OCI-LY1 (cell line): ENCODE measurements around the gene OLFM1.
"Not testable (repeated sequence)": the region's sequence is repeated elsewhere in the genome, so short reads cannot be mapped to it uniquely, and the experiment has no call there.

Experiments
- H2AFZ ChIP-seq: fragments of 200-600 bp; sonication (generic), shearing (Covaris generic); 2 replicates; pipeline ENCODE4 v1.6.0; 2014; ENCODE audit warnings: antibody characterized with exemption, mild to moderate bottlenecking, low read length
- H3F3A ChIP-seq: fragments of 200-600 bp; sonication (generic), shearing (Covaris generic); 2 replicates; pipeline ENCODE4 v1.6.0; 2014; ENCODE audit warnings: mild to moderate bottlenecking, antibody characterized with exemption, low read length, moderate library complexity; ENCODE audit not compliant: insufficient read depth
- H3K27ac ChIP-seq: fragments of 200-600 bp; sonication (generic); 2 replicates; pipeline ENCODE4 v1.5.1; 2014; ENCODE audit warnings: low read length, mixed run types, mild to moderate bottlenecking, low read depth; ENCODE audit not compliant: poor library complexity, severe bottlenecking
- H3K27me3 ChIP-seq: fragments of 200-600 bp; sonication (generic); 2 replicates; pipeline ENCODE4 v1.6.0; 2014; ENCODE audit warnings: antibody characterized with exemption, mild to moderate bottlenecking, low read length, moderate library complexity; ENCODE audit not compliant: insufficient read depth
- H3K36me3 ChIP-seq: fragments of 200-600 bp; sonication (generic); 2 replicates; pipeline ENCODE4 v1.6.1; 2014; ENCODE audit warnings: mild to moderate bottlenecking, antibody characterized with exemption, low read length, moderate library complexity, mixed read lengths; ENCODE audit not compliant: insufficient read depth
- H3K4me1 ChIP-seq: fragments of 200-600 bp; sonication (generic); 2 replicates; pipeline ENCODE4 v1.5.1; 2014; ENCODE audit warnings: mild to moderate bottlenecking, low read length, moderate library complexity; ENCODE audit not compliant: insufficient read depth, severe bottlenecking
- H3K4me2 ChIP-seq: fragments of 200-600 bp; sonication (generic), shearing (Covaris generic); 2 replicates; pipeline ENCODE4 v1.6.1; 2014; ENCODE audit warnings: low read length
- H3K4me3 ChIP-seq: fragments of 200-600 bp; sonication (generic); 2 replicates; pipeline ENCODE4 v1.5.1; 2014; ENCODE audit warnings: low read length, low read depth, mild to moderate bottlenecking, mixed read lengths; ENCODE audit not compliant: poor library complexity, severe bottlenecking
- H3K79me2 ChIP-seq: fragments of 200-600 bp; shearing (Covaris generic); 2 replicates; pipeline ENCODE4 v1.6.1; 2016; ENCODE audit warnings: mixed run types, low read length, mixed read lengths; ENCODE audit not compliant: insufficient read depth
- H3K9ac ChIP-seq: fragments of 200-600 bp; sonication (generic), shearing (Covaris generic); 2 replicates; pipeline ENCODE4 v1.6.1; 2014; ENCODE audit warnings: mild to moderate bottlenecking, low read length, mixed read lengths
- H3K9me2 ChIP-seq: fragments of 200-600 bp; sonication (generic), shearing (Covaris generic); 2 replicates; pipeline ENCODE4 v1.6.1; 2014; ENCODE audit warnings: low read depth, mild to moderate bottlenecking, low read length, mixed read lengths
- H3K9me3 ChIP-seq: fragments of 200-600 bp; shearing (Covaris generic); 2 replicates; pipeline ENCODE4 v1.6.1; 2014; ENCODE audit warnings: low read length, mixed read lengths
- H4K20me1 ChIP-seq: fragments of 200-600 bp; sonication (generic), shearing (Covaris generic); 2 replicates; pipeline ENCODE4 v1.6.0; 2016; ENCODE audit warnings: mild to moderate bottlenecking, low read length; ENCODE audit not compliant: insufficient read depth
- EZH2 ChIP-seq: fragments of 200-600 bp; sonication (generic), shearing (Covaris generic); IDR thresholded peaks from 2 replicates; pipeline ENCODE4 v1.8.0; 2017; ENCODE audit warnings: borderline replicate concordance, mixed run types, mild to moderate bottlenecking, antibody characterized with exemption, low read length, moderate library complexity, mixed read lengths
- TF ChIP-seq, protein P1 (sequence below): fragments of 200-600 bp; sonication (generic), shearing (Covaris generic); IDR thresholded peaks from 2 replicates; pipeline ENCODE4 v1.5.1; 2017; ENCODE audit warnings: mild to moderate bottlenecking, antibody characterized with exemption, low read length, moderate library complexity, mixed read lengths

OLFM1 gene

GRCh38 chr9:135158564-135158937, 71.1 kb downstream of the OLFM1 start:
- TF ChIP-seq, protein P1, sequence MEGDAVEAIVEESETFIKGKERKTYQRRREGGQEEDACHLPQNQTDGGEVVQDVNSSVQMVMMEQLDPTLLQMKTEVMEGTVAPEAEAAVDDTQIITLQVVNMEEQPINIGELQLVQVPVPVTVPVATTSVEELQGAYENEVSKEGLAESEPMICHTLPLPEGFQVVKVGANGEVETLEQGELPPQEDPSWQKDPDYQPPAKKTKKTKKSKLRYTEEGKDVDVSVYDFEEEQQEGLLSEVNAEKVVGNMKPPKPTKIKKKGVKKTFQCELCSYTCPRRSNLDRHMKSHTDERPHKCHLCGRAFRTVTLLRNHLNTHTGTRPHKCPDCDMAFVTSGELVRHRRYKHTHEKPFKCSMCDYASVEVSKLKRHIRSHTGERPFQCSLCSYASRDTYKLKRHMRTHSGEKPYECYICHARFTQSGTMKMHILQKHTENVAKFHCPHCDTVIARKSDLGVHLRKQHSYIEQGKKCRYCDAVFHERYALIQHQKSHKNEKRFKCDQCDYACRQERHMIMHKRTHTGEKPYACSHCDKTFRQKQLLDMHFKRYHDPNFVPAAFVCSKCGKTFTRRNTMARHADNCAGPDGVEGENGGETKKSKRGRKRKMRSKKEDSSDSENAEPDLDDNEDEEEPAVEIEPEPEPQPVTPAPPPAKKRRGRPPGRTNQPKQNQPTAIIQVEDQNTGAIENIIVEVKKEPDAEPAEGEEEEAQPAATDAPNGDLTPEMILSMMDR: no peak
- no peak for TF ChIP-seq EZH2
- Histone ChIP-seq H3K9me3 (no peaks in the 10 kb centered on the region), H4K20me1 (no peaks in the 10 kb centered on the region), H3K79me2 (no peaks in the 10 kb centered on the region), H3K9ac (no peak overlapping the region), H3K9me2 (no peaks in the 10 kb centered on the region), H3K27me3 (no peaks in the 10 kb centered on the region), H3K4me1 (no peaks in the 10 kb centered on the region), H2AFZ (no peak overlapping the region), H3K4me3 (no peak overlapping the region), H3K27ac (no peak overlapping the region), H3K36me3 (no peaks in the 10 kb centered on the region), H3F3A (no peaks in the 10 kb centered on the region), H3K4me2 (no peak overlapping the region)

DNA sequence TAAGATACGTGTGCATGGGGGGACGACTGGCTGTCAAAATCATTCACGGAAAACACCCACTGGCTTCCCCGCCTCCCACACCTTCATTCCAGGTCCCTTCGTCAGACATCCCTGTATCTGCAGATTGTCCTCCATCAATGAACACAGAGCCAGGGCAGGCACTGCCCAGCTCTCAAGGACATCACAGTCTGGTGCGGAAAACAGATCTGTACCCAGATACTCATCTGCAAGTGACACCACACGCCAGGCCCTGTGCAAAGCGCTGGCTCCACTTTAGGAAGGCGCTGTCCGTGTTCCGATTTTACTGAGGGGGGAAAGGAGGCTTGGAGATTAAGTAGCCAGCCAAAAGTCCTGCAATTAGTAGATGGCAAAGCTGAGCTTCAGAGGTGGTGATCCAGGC, 72.3 kb downstream of the OLFM1 start:
- H2AFZ ChIP-seq: no peak overlapping the region
- H3K9me3 ChIP-seq: no peaks in the 10 kb centered on the region
- no peak overlapping the region for H3K27ac ChIP-seq
- H4K20me1 ChIP-seq: no peaks in the 10 kb centered on the region
- no peaks in the 10 kb centered on the region for H3K36me3 ChIP-seq
- no peaks in the 10 kb centered on the region for H3F3A ChIP-seq
- no peaks in the 10 kb centered on the region for H3K79me2 ChIP-seq
- no peak overlapping the region for H3K4me2 ChIP-seq
- no peaks in the 10 kb centered on the region for H3K9me2 ChIP-seq
- H3K27me3 ChIP-seq: no peaks in the 10 kb centered on the region
- no peak overlapping the region for H3K9ac ChIP-seq
- TF ChIP-seq EZH2: no peak
- TF ChIP-seq, protein P1: no peak
- no peak overlapping the region for H3K4me3 ChIP-seq
- H3K4me1 ChIP-seq: no peaks in the 10 kb centered on the region

GRCh38 chr9:135160862-135161261, 73.4 kb downstream of the OLFM1 start:
- H3K4me3 ChIP-seq: no peak overlapping the region
- no peak overlapping the region for H2AFZ ChIP-seq
- H3K9ac ChIP-seq: no peak overlapping the region
- H3K27me3 ChIP-seq: no peaks in the 10 kb centered on the region
- no peaks in the 10 kb centered on the region for H3K36me3 ChIP-seq
- no peaks in the 10 kb centered on the region for H4K20me1 ChIP-seq
- H3K4me1 ChIP-seq: no peaks in the 10 kb centered on the region
- no peaks in the 10 kb centered on the region for H3K9me2 ChIP-seq
- no peaks in the 10 kb centered on the region for H3K9me3 ChIP-seq
- H3K79me2 ChIP-seq: no peaks in the 10 kb centered on the region
- no peak for TF ChIP-seq EZH2
- TF ChIP-seq, protein P1: no peak
- H3F3A ChIP-seq: no peaks in the 10 kb centered on the region
- no peak overlapping the region for H3K27ac ChIP-seq
- H3K4me2 ChIP-seq: no peak overlapping the region

DNA sequence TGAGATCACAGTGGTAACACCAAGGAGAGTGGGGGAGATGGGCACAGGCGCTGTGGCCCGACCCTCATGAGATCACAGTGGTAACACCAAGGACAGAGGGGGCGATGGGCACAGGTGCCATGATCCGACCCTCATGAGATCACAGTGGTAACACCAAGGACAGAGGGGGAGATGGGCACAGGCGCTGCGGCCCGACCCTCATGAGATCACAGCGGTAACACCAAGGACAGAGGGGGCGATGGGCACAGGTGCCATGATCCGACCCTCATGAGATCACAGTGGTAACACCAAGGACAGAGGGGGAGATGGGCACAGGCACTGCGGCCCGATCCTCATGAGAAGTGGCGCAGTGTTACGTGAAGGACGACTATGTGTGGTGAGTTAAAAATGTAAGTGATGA, 75.1 kb downstream of the OLFM1 start:
- not testable (repeated sequence) for H3K9me2 ChIP-seq, H3K9me3 ChIP-seq, H3F3A ChIP-seq, H3K4me3 ChIP-seq, H2AFZ ChIP-seq, H3K9ac ChIP-seq, H3K27ac ChIP-seq, H3K27me3 ChIP-seq, H3K4me2 ChIP-seq, H3K79me2 ChIP-seq, H3K36me3 ChIP-seq, H3K4me1 ChIP-seq, H4K20me1 ChIP-seq
